Measurements from ENCODE around the gene ZNF771. TPM values are rescaled to one million over a fixed set of nuclear protein-coding genes. Genes with fewer than 3 reads are reported as not detected.

The ZNF771 gene
- total and polyA plus RNA-seq, 9 of the 15 experiments (the other 6 are each of a cell fraction or from before 2014, with no cell fraction given) = 1.5 to 12.6 (median 4.4) TPM

DNA sequence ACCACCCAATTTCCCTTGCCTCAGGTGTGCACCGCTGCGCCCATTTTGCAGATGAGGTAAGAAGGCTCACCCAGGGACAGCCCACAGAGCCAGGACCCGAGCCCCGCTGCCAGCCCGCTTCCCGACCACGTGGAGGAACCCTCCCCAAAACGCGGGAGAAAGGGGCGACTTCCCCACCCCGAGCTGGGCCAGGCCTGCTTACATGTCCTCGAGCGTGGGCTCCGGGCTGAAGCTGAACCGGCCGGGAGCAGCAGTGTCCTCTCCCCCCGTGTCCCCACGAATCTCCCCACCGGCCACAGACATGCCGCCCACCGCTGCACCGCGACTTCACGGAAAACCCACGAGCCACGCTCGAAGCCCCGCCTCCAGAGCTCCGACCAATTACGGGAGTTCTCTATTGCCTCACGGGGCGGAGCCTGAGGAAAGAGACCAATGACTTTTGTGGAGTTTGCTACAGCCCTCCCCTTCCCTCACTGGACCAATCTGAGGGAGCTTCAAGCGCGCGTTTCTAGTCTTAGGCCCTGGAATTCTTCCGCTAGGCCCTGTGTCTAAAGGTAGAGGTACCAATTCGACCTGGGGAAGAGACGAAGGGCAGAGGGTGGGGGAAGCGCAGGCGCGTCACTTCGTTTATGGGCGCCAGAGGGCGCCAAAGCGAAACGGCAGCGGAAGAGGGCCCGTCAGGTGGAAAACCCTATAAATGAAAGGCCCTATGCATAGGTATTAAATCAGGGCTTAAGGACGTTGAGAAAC, 22.4 kb downstream of the ZNF771 start, which contains the start of gene DCTPP1 (continued):
- no peak for TF ChIP-seq AFF1 (IDR thresholded peaks at IDR 0.05; ENCODE audit: low read depth in 1 of 2, partially characterized antibody in 2 of 2)
- TF ChIP-seq ZEB2 (IDR thresholded peaks at IDR 0.05) = peak; percentile 90
- TF ChIP-seq ZNF24 (IDR thresholded peaks at IDR 0.05) = no peak
- peak; percentile 79; the same call in 1 of the 2 replicates for TF ChIP-seq PHF8 (IDR thresholded peaks at IDR 0.05; ENCODE audit: borderline replicate concordance, low read length)
- TF ChIP-seq ELF2 (CRISPR knock-in tag; IDR thresholded peaks at IDR 0.05) = no peak
- TF ChIP-seq EP300 (IDR thresholded peaks at IDR 0.05; ENCODE audit: low read length) = peak; percentile 52
- no peak; the same call in 1 of the 2 replicates for TF ChIP-seq ETV5 (CRISPR knock-in tag; IDR thresholded peaks at IDR 0.05; ENCODE audit: low read depth)
- TF ChIP-seq GATAD2B (IDR thresholded peaks at IDR 0.05; ENCODE audit: borderline replicate concordance) = no peak
- peak; percentile 92 for TF ChIP-seq MAX (CRISPR knock-in tag; IDR thresholded peaks at IDR 0.05)
- no peak for TF ChIP-seq ZNF408 (CRISPR knock-in tag; IDR thresholded peaks at IDR 0.05; ENCODE audit: low read depth)
- TF ChIP-seq E2F5 (CRISPR knock-in tag; IDR thresholded peaks at IDR 0.05) = no peak
- peak; percentile 68; the same call in 1 of the 2 replicates for TF ChIP-seq PTBP1 (IDR thresholded peaks at IDR 0.05; ENCODE audit: low read depth, low read length)
- peak; percentile 82; the same call in 1 of the 2 replicates for TF ChIP-seq ZNF740 (CRISPR knock-in tag; IDR thresholded peaks at IDR 0.05)
- no peak; a peak in 1 of 4 replicates for TF ChIP-seq ZNF740 (tag; IDR thresholded peaks at IDR 0.05)
- TF ChIP-seq THRAP3 (IDR thresholded peaks at IDR 0.05; ENCODE audit: borderline replicate concordance) = no peak
- no peak for TF ChIP-seq DLX4 (CRISPR knock-in tag; IDR thresholded peaks at IDR 0.05)
- TF ChIP-seq, protein P1, sequence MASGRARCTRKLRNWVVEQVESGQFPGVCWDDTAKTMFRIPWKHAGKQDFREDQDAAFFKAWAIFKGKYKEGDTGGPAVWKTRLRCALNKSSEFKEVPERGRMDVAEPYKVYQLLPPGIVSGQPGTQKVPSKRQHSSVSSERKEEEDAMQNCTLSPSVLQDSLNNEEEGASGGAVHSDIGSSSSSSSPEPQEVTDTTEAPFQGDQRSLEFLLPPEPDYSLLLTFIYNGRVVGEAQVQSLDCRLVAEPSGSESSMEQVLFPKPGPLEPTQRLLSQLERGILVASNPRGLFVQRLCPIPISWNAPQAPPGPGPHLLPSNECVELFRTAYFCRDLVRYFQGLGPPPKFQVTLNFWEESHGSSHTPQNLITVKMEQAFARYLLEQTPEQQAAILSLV (tag; IDR thresholded peaks at IDR 0.05) = no peak
- TF ChIP-seq, protein P2, sequence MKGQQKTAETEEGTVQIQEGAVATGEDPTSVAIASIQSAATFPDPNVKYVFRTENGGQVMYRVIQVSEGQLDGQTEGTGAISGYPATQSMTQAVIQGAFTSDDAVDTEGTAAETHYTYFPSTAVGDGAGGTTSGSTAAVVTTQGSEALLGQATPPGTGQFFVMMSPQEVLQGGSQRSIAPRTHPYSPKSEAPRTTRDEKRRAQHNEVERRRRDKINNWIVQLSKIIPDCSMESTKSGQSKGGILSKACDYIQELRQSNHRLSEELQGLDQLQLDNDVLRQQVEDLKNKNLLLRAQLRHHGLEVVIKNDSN (CRISPR knock-in tag; IDR thresholded peaks at IDR 0.05) = peak; percentile 62
- TF ChIP-seq CBX5 (IDR thresholded peaks at IDR 0.05; ENCODE audit: borderline replicate concordance, low read depth) = no peak

Data from K562 (cell line).